A204.1 (cell line): ENCODE measurements around the gene ID3.
"Not testable (repeated sequence)": the region's sequence is repeated elsewhere in the genome, so short reads cannot be mapped to it uniquely, and the experiment has no call there.

ENCODE experiments used
- FAIRE-seq: peaks from 2 replicates; lab custom pipeline; 2012; peaks lifted over from hg19 to GRCh38; lab: Jason Lieb, UNC

Gene ID3

DNA sequence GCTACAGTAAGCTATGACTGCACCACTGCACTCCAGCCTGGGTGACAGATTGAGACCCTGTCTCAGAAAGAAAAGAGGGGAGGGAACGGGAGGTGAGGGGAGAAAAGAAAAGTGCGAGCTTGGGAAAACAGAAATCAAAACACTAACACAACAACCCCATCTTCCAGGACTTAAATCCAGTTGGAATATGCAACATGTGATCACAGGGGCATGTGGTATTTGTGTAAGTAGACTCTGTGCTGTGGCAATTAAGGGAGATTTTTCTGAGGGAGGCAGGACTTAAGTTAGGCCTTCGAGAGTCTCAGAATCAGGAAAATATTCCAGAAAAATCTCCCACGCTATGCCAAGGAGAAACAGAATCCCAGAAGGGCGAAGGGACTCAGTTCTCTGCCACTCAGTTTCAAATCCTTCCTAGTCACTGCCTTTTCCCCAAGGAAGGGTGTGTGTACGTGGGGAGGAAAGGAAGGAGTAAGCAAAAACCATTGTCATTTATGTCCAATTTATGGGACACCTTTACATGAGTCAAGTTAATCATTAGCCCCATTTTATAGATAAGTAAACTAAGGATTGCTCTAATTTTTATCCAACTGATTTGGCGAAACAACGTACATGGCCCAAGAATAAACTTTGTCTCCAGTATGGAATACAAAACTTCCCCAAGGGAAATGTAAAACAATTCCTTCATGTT lies 12.3 kb downstream of the ID3 start:
- FAIRE-seq = no peak

- no peak for FAIRE-seq
Observed at GRCh38 chr1:23545851-23546250, 13.4 kb downstream of the ID3 start.

DNA sequence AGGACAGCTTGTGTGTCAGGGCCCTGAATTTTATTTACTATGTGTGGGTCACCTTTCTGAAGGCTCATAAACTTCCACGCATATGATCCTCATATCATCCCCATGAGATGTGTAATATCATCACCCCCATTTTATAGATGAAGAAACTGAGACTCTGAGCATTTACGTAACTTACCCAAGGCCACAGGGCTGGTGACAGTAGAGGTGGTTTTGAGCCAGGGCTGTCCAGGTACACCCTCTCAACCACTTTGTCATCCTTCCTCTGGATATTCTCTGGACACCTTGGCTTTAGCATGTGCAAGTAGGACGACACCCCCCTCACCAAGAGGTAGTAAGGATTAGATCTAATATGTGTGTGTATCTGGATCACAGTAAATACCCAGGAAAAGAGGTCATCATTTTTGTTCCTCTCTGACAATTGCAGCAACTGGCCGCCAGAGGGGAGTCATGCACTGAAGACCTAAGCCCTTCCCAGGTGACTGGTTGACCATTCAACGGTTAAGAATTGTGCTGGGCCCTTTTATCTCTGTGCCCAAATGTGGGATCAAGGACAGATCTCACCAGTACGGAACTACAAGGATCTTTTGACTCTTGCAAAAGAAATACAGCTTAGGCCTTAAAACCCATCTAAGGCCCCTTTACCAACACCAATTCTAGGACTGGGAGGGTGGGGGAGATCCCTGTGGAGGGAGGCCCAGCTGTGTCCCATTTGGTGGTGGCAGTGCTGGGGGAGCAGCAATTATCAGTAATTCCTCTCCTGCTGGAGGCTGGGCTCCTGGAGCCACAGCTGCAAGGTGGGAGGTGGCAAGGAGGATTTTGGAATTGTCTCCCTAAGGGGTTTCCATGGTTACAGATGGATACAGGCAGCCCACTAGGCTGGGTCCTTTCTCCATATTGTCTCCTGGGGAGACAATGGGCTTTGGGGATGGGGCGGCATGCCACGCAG lies 14.6 kb downstream of the ID3 start:
- FAIRE-seq = peak; percentile 89

GRCh38 chr1:23543707-23544443 lies 15.4 kb downstream of the ID3 start:
- FAIRE-seq = no peak

DNA sequence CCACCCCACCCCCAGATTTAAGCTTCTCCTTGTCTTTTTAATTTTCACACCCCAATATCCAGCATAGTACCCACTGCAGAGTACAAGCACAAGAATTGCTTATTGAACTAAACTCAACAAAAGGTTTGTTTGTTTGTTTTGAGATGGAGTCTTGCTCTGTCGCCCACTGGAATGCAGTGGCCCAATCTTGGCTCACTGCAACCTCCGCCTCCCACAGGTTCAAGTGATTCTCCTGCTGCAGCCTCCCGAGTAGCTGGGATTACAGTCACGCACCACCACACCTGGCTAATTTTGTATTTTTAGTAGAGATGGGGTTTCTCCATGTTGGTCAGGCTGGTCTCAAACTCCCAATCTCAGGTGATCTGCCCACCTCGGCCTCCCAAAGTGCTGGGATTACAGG lies 16.4 kb downstream of the ID3 start:
- FAIRE-seq = not testable (repeated sequence)

DNA sequence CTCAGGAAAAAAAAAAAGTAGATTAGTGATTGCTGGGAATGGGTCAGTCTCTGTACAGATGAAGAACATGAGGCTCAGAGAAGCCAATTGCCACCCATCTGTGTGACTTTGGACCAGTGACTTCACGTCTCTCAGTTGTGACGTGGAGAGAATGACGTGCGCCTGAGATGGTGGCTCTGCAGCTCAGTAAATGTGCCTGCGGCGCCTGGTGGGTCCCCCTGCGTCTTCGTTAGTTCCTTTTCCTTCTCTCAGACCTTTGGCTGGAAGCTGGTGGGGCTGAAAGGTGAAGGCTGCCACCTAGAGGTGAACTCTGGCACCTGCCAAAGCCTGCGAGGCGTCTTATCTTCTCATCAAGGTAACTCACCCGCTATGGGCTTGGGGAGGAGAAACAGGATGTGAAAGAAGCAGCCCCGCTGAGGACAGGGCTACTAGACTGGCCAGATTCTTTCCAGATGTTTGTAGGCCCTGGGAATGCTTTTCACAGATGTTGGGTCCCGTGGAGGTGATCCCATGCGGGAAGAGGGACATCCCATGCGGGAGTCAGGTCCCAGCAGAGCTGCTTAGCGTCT lies 19.5 kb downstream of the ID3 start:
- FAIRE-seq = peak; percentile 48

GRCh38 chr1:23537296-23537973 lies 21.9 kb downstream of the ID3 start:
- FAIRE-seq = no peak

- FAIRE-seq = no peak
Observed at GRCh38 chr1:23533246-23534023, 25.9 kb downstream of the ID3 start.

DNA sequence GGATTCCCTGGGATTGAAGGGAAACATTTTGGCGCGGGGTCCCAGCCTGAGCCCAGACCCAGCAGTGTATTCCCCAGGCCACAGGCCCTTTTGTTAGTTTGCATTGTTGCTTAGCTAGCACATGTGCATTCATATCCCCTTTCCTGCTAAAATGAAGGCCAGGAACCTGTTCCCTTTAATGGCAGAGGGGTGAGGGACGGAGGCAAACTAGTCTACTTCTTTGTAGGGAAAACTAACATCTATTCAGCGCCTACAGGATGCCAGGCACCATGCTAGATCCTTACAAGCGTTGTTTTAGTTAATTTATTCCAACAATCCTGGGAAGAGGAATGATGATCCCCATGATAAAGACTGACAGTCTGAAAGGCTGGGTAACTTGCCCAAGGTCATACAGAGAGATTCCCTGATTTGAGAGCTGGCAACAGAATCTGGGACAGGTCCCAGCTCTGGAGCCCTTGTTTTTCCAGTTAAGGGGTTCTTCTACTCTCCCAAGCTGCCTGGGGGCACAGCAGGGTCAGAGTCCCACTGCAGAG lies 27.7 kb downstream of the ID3 start:
- FAIRE-seq = no peak

DNA sequence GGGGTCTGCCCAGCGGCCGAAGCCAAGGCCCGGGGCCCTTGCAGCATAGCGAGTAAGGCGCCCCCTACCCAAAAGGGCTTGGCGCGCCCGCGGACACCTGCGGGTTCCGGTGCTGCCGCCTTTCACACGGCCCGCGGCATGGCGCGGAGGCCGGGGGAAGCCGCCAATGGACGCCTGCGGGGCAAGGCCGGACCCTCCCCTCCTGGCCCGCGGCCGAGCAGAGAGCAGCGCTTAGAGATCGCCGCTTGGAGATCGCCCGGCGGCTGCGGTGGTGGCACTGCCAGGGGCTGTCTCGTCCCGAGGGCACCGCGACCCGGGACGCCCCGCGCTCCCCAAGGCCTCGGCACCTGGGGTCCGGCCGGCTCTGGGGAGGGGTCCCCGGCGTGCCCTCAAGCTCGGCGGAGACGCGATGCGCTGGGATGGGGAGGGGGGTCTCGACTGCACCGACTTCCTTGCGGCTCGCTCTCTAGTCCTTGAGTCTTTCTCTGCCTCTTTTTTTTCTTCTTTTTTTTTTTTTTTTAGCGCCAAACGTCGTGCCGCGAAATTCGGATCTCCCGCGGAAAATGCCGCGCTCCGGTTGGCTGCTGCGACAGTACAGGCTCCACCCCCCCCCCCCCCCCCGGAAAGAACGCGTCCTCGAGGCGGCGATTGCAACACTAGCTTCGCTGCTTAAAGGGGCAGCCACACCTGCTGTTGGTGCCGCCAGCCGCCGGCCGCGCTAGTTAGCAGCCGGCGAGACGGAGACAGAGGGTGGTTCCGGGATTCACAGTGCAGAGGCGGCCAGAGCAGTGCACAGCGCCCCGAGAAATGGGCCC lies 28.3 kb downstream of the ID3 start, which contains the start of gene E2F2:
E2F2 (minus strand) TSS at position 487 of the 815 bp plus-strand sequence; CDS start at position 47, 440 bp downstream.
- no peak for FAIRE-seq

DNA sequence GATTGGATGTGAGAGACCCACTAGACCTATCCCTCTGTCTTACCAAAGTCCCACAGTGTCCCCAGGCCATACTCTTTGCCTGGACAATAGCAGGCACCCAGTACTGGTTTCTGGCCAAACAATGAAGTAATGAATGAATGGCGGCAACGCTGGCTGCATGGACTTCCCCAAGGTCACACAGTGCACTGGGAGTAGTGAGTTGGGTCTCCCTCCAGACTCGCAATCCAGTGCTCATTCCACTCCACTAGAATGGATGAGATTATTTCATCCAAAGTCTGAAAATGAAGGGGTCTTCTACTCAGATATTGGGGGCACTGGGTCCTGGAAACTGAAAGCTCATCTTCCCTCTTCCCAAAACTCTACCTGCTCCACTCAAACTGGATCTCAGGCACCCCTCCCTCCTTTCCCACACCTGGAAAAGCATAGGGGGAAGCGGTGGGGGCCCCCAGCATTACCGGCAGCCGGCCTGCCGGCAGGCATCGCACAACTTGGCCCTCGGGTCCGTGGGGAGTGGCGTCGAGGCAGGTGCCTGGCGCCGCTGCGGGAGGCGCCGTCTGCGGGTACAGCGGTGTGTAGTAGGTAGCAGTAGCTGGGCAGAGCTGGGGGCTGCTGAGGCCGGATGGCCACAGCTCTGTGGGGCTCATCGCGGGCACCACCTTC lies 29.1 kb downstream of the ID3 start:
- no peak for FAIRE-seq

DNA sequence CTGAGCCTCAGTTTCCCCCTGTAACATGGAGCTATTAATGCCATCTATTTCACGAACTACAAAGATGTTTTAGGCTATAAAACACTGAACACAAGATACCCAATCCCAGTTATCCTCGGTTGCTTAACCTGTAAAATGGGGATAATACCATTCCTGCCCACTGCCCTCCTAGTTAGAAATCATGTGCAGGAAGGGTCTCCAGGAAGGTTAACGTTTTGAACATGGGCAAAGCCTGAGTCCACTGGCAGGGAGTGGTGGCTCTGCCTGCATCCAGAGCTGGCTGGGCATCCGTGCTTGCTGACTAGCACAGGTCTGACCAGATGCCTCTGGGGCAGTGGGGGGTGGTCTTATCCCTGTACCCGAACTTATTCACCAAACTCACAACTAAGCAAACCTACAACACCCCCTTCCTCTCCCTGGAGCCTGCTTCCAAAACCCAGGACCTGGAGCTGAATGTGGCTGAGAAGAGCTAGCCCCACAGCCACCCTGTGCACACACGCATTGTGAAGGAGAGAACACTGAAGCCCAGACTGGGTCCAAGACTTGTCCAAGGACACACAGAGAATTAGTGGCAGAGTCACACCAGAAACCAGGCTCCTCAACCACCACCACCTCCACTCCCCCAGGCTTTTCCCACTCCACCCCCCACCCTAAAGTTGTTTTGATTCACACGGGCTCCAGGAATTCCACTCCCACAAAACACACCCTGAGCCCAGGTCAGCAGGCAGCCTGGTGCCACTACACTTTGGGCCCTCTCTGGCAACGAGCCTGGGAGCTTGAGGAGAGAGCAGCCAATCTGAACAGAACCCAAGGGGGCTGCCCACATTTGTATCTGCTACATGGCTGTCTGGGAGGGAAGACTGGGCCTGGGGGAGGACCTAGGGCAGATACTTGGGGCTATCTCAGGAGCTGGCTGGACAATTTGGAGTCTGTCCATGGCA lies 29.9 kb downstream of the ID3 start:
- no peak for FAIRE-seq

DNA sequence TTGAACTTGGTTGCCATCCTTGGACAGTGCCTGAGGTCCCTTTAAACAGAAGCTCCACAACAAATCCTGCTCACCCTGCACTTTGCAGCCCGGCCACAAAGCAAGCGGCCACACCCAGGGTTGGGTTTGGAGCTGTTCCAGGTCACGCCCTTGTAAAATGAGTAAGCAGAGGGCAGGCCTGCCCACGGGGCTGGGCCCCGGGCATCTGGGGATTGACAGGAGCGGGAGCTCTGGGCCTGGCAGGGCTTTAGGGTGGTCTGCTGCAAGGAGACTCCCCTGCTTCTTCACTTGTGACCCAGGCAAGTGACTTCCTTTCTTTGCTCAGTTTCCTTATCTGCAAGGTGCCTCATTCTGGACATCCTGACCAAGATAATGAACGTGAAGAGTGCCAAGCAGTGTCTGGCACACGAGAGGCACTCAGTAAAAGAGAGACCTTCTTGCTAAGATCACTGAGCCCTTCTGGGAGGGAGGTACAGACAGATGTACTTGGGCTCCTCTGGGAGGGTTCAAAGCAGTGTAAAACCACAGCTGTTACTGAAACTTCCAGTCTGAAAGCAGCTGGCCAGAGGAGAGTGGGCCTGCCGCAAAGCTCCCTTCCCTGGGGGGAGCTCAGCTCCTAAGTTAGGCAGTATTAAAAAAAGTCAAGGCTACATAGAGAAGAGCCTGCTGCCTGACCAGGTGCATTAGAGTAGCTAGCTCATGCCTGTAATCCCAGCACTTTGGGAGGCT lies 30.9 kb downstream of the ID3 start:
- FAIRE-seq = no peak

DNA sequence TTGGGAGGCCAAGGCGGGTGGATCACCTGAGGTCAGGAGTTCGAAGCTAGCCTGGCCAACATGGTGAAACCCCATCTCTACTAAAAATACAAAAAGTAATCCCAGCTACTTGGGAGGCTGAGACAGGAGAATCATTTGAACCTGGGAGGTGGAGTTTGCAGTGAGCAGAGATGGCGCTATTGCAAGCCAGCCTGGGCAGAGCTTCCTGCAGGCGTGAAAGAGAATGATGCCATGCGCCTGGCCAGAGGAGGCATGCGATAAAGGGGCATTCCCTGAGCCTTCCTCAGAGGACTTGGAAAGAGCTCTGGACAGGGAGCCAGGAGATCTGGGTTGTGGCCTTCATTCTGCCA lies 31.4 kb downstream of the ID3 start:
- no peak for FAIRE-seq

DNA sequence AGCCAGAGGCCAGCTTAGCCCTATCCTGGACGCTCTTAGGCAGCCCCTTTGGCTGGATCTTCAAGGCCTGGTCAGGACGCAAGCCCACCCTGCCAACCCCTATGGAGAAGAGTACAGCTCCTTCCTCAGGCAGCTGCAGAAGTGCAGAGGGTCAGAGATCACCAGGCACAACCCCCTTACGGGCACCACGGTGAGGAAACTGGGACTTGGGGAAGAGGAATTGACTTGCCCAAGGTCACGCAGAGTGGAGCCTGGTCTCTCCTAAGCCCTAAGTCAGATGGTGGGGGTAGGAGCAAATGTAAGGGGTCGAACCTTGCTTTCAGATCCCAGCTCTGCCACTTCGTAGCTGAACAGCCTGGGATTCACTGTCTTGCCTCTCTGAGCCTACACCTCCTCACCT lies 31.9 kb downstream of the ID3 start:
- FAIRE-seq = no peak

GRCh38 chr1:23526329-23527041 lies 32.8 kb downstream of the ID3 start:
- FAIRE-seq = no peak
